ENCODE data around the gene ARSJ.

GRCh38 chr4:113990886-113991285 lies 11.4 kb upstream of the ARSJ start:
- TF ChIP-seq CTCF (IDR thresholded peaks at IDR 0.05 in 4 of 5, conservative IDR thresholded peaks at IDR 0.05 in 1 of 5) (no peak), POLR2A (IDR thresholded peaks at IDR 0.05) (no peak)
